IPS-15b (cell line): ENCODE data around the gene ZNF212.
"Not testable (repeated sequence)": the region's sequence is repeated elsewhere in the genome, so short reads cannot be mapped to it uniquely, and the experiment has no call there.

Experiments used
- H3K27me3 ChIP-seq: one replicate; pipeline ENCODE4 v1.6.1; 2013; ENCODE audit warnings: low read length; ENCODE audit not compliant: control insufficient read depth, insufficient read depth
- H3K36me3 ChIP-seq: one replicate; pipeline ENCODE4 v1.6.1; 2013; ENCODE audit warnings: low read length; ENCODE audit not compliant: control insufficient read depth, insufficient read depth
- H3K4me1 ChIP-seq: one replicate; pipeline ENCODE4 v1.6.1; 2013; ENCODE audit warnings: mild to moderate bottlenecking, low read length; ENCODE audit not compliant: control insufficient read depth, insufficient read depth
- H3K4me3 ChIP-seq: one replicate; pipeline ENCODE4 v1.5.1; 2013; ENCODE audit warnings: low read depth, low read length
- H3K9ac ChIP-seq: one replicate; pipeline ENCODE4 v1.6.1; 2013; ENCODE audit warnings: low read depth, mild to moderate bottlenecking, low read length
- H3K9me3 ChIP-seq: one replicate; pipeline ENCODE4 v1.6.1; 2013; ENCODE audit warnings: mild to moderate bottlenecking, low read length; ENCODE audit not compliant: control insufficient read depth, insufficient read depth

ZNF212 gene

DNA sequence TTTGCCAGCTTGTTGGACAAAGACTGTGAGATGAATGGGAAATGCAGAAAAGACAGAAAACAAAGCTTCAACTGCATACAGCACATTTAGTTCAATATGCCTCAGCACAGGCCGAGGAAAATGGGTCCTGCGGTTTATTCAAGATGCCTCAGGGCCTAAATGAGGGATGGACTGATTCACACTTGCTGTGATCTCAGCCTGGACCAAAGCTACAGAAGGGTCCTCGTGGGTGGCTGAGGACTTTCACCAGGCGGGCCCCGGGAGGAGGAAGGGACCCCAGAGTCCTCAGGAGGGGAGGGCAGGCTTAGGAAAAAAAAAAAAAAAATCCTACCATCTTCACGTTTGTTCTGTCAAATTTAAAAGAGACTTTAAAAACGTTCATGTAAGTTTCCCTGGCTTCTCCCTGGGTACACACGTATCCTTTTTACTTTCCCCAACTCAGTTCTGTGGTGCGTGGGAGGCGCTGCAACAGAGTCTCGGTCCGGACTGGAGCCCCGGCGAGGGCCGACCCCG, 21.9 kb downstream of the ZNF212 start:
- Histone ChIP-seq H3K4me1 (no peaks in the 10 kb centered on the region), H3K4me3 (peak overlapping the region; percentile 64), H3K27me3 (no peaks in the 10 kb centered on the region), H3K9ac (peak overlapping the region; percentile 73), H3K36me3 (peaks cover 2% of the 10 kb centered on the region), H3K9me3 (no peaks in the 10 kb centered on the region)

DNA sequence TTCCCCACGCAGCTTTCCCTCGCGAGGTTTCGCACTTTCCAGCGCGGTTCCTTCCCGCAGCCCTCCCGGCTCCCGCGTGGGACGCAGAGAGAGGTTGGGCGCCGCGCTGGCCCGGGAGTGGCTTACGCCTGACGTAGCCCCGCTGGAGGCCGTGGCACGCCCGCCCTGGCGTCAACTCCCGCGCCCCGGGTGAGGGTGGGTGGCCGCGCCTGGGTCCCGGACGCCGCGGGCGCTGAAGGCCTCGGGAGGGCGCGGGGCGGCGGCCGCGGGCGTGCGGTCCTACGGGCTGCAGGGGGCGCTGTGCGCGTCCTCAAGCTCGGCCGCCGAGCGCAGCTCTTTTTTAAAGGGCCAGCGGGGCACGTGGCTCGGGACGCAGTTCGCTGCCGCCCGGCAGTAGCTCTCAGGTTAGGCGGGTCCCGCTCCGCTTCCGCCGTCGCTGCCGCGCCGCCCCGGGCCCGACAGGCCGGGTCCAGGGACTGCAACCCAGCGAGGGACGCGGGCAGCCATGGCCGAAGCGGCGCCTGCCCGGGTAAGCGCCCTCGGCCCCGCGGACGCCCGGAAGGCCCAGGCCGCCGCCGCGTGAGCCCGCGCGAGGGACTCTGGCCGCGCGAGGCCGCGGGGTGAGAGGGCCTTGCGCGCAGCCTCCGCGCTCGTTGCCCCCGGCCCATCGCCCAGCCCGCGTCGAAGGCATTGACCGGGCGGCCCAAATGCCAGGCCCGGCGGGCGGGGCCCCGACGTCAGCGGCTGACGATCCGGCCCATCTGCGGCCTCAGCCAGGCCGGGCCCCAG, 22.6 kb downstream of the ZNF212 start, which contains the start of gene ZNF783:
ZNF783 (plus strand) TSS at position 368 of the 789 bp plus-strand sequence; CDS start at position 506, 138 bp downstream.
- Histone ChIP-seq H3K9ac (peak within 1 kb of the TSS; percentile 73), H3K9me3 (no peaks in the 10 kb centered on the region), H3K27me3 (no peaks in the 10 kb centered on the region), H3K4me3 (peak within 1 kb of the TSS; percentile 64), H3K36me3 (peaks cover 7% of the 10 kb centered on the region), H3K4me1 (no peaks in the 10 kb centered on the region)

DNA sequence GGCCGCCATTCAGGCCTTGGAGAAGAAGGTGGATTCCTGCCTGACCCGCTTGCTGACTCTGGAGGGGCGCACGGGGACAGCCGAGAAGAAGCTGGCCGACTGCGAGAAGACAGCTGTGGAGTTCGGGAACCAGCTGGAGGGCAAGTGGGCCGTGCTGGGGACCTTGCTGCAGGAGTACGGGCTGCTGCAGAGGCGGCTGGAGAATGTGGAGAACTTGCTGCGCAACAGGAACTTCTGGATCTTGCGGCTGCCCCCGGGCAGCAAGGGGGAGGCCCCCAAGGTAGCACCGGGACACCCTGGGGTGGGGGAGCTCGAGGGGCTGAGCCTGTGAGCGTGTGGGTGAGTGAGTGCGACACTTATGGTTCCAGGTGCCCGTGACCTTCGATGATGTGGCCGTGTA, 27.0 kb downstream of the ZNF212 start:
- Histone ChIP-seq H3K4me3 (no peak overlapping the region), H3K4me1 (no peaks in the 10 kb centered on the region), H3K36me3 (peaks cover 9% of the 10 kb centered on the region)

DNA sequence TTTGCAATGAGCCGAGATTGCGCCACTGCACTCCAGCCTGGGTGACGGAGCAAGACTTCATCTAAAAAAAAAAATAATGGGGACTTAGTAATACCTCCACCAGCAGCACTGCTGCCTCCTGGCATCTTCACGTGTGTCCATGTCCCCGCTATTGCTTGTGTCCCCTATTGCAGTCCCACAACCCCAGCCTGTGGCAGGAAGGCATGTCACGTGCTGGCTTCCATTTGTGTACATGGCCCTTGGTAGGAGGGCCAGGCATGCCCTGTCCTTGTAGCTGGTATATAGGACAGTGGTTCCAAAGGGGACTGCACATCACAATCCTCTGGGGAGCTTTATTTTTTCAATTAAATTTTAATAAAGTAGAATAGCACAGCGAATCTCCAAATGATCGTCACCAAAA, 28.3 kb downstream of the ZNF212 start:
- Histone ChIP-seq H3K9me3 (no peaks in the 10 kb centered on the region), H3K4me1 (no peaks in the 10 kb centered on the region), H3K27me3 (no peaks in the 10 kb centered on the region), H3K36me3 (peaks cover 9% of the 10 kb centered on the region), H3K9ac (no peak overlapping the region), H3K4me3 (no peak overlapping the region)

More for the DNA sequence above, 27.0 kb downstream of the ZNF212 start:
- H3K9ac ChIP-seq: no peak overlapping the region
- no peaks in the 10 kb centered on the region for H3K27me3 ChIP-seq
- H3K9me3 ChIP-seq: no peaks in the 10 kb centered on the region

DNA sequence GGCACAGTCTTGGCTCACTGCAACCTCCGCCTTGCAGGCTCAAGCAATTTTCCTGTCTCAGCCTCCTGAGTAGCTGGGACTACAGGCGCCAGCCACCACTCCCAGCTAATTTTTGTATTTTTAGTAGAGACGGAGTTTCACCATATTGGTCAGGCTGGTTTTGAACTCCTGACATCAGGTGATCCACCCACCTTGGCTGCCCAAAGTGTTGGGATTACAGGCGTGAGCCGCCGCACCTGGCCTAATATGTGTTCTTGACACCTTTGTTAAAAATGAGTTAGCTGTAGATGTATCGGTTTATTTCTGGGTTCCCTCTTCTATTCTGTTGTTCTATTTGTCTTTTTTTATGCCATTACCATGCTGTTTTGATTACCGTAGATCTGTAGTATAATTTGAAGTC, 35.0 kb downstream of the ZNF212 start:
- not testable (repeated sequence) for H3K9ac ChIP-seq, H3K4me3 ChIP-seq, H3K36me3 ChIP-seq, H3K9me3 ChIP-seq, H3K27me3 ChIP-seq, H3K4me1 ChIP-seq

DNA sequence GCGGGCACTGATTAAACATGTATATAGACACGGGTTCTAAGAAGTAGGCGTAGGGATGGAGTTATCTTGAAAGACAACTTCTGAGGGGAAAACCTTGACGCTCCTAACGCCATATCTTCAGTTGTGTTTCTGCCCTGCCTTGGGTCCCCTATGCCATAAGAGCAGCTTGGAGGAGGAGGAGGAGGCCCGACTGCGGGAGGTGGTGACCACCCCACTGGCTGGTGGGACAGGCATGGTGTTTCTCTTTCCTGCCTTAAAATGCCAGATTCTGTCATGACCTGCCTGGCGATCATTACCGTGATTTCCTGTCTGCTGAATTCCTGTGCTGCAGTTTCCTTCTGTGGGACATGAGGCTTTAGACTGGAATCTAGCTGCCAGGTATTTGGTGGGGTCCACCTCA, 38.4 kb downstream of the ZNF212 start:
- H3K9me3 ChIP-seq: no peaks in the 10 kb centered on the region
- H3K9ac ChIP-seq: no peak overlapping the region
- H3K4me1 ChIP-seq: no peaks in the 10 kb centered on the region
- H3K27me3 ChIP-seq: no peaks in the 10 kb centered on the region
- peaks cover 3% of the 10 kb centered on the region for H3K36me3 ChIP-seq
- no peak overlapping the region for H3K4me3 ChIP-seq

DNA sequence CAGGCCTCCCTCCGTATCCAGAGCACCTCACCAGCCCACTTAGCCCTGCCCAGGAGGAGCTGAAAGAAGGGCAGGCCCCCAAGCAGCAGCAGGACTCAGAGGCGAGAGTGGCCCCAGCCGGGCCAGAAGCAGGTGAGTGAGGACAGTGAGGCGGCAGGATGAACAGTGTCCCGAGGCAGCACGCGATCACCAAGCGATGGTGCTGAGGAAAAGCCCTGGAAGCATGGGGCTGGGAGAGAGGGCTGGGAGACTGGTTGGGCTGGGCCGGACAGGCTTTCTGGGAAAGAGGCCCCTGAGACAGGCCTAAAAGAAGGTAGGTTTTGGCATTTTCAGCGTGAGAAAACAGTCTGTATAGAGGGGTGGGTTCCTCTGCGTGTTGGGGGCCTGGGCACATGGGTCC, 38.9 kb downstream of the ZNF212 start:
- no peak overlapping the region for H3K4me3 ChIP-seq
- no peaks in the 10 kb centered on the region for H3K27me3 ChIP-seq
- peaks cover 3% of the 10 kb centered on the region for H3K36me3 ChIP-seq
- H3K9ac ChIP-seq: no peak overlapping the region
- H3K9me3 ChIP-seq: no peaks in the 10 kb centered on the region
- no peaks in the 10 kb centered on the region for H3K4me1 ChIP-seq

DNA sequence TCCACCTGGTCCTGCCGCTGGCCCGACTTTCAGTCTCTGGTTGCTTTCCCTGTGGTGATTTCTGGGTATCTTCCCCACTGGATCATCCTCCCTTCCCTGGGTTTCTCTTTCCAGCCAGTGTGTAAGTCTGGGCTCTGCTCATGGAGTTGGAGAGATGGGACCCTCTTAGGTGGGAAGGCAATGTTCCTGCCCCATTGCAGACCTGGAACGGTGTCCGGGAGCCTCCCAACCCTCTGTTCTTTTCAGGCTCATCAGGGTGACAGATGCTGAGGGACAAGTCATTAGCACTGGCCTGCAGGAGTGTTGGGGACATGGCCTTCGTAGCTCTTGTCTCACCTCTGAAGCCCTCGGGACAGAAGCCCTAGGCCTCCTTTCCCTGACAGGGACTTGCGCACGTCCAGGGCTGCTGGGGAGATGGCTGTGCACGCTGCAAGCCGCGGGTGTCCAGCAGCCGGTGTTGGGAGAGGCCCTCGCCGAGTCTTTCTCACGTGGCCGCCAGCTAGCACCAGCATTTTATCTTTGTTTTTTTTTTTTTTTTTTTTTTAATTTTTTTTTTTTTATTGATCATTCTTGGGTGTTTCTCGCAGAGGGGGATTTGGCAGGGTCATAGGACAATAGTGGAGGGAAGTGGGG, 39.8 kb downstream of the ZNF212 start:
- H3K4me1 ChIP-seq: no peaks in the 10 kb centered on the region
- H3K9me3 ChIP-seq: no peaks in the 10 kb centered on the region
- no peak overlapping the region for H3K4me3 ChIP-seq
- peaks cover 3% of the 10 kb centered on the region for H3K36me3 ChIP-seq
- H3K9ac ChIP-seq: no peak overlapping the region
- no peaks in the 10 kb centered on the region for H3K27me3 ChIP-seq

GRCh38 chr7:149280151-149280550, 40.7 kb downstream of the ZNF212 start:
- no peak overlapping the region for H3K9ac ChIP-seq
- no peaks in the 10 kb centered on the region for H3K4me1 ChIP-seq
- H3K9me3 ChIP-seq: no peaks in the 10 kb centered on the region
- peaks cover 2% of the 10 kb centered on the region for H3K27me3 ChIP-seq
- peaks cover 3% of the 10 kb centered on the region for H3K36me3 ChIP-seq
- no peak overlapping the region for H3K4me3 ChIP-seq

GRCh38 chr7:149280661-149281507, 41.4 kb downstream of the ZNF212 start:
- Histone ChIP-seq H3K4me1 (no peaks in the 10 kb centered on the region), H3K36me3 (peaks cover 3% of the 10 kb centered on the region), H3K9me3 (no peaks in the 10 kb centered on the region), H3K9ac (no peak overlapping the region), H3K27me3 (peaks cover 7% of the 10 kb centered on the region), H3K4me3 (no peak overlapping the region)

GRCh38 chr7:149281508-149282330, 42.3 kb downstream of the ZNF212 start:
- no peak overlapping the region for H3K4me3 ChIP-seq
- H3K27me3 ChIP-seq: peaks cover 12% of the 10 kb centered on the region
- peaks cover 3% of the 10 kb centered on the region for H3K36me3 ChIP-seq
- H3K9ac ChIP-seq: no peak overlapping the region
- H3K9me3 ChIP-seq: no peaks in the 10 kb centered on the region
- H3K4me1 ChIP-seq: no peaks in the 10 kb centered on the region
